Measurements from ENCODE around the gene LGALS9.

DNA sequence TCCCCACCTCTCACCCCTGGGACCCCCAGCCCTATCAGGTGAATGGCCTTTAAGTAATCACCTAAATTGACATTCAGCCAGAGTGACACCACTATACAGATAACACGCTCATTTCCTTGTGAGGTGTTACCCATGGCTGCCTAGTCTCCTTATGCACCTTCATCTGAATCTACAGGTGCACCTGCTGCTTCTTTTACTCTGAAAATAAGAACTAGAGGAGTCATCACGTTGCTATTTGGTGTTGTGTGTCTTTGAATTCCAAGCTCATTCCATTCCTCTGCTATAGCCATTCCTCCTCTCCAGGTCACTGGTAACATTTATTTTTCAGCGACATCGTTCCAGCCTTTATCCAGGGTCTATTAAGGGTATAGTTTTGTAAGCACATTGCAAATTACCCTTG is 9.8 kb downstream of the LGALS9 start:
- TF ChIP-seq, protein P1, sequence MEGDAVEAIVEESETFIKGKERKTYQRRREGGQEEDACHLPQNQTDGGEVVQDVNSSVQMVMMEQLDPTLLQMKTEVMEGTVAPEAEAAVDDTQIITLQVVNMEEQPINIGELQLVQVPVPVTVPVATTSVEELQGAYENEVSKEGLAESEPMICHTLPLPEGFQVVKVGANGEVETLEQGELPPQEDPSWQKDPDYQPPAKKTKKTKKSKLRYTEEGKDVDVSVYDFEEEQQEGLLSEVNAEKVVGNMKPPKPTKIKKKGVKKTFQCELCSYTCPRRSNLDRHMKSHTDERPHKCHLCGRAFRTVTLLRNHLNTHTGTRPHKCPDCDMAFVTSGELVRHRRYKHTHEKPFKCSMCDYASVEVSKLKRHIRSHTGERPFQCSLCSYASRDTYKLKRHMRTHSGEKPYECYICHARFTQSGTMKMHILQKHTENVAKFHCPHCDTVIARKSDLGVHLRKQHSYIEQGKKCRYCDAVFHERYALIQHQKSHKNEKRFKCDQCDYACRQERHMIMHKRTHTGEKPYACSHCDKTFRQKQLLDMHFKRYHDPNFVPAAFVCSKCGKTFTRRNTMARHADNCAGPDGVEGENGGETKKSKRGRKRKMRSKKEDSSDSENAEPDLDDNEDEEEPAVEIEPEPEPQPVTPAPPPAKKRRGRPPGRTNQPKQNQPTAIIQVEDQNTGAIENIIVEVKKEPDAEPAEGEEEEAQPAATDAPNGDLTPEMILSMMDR (IDR thresholded peaks at IDR 0.05) = no peak
- TF ChIP-seq POLR2A (IDR thresholded peaks at IDR 0.05) = no peak

Measured in adrenal gland (tissue), 5 donors.